Left lung (tissue), 14 donors: ENCODE results near the gene PCDHAC1. TPM values are rescaled to one million over a fixed set of nuclear protein-coding genes. Genes with fewer than 3 reads are reported as not detected.
A peak's percentile ranks its signal among the peaks of the same experiment; 100 is the strongest.
"Not testable (repeated sequence)": the region's sequence is repeated elsewhere in the genome, so short reads cannot be mapped to it uniquely, and the experiment has no call there.

Experiments
- ATAC-seq: fragments of 200-7000 bp; cut with Tn5 transposase; one replicate; pipeline ENCODE4 v1.9.1; 2020; ENCODE audit warnings: moderate library complexity
- DNase-seq, 4 donors: peaks; one replicate each; pipeline ENCODE4 v3.0.0-alpha.2; 2013 to 2020
- H3K27ac ChIP-seq, 2 donors: fragments of 200-600 bp; sonication (generic) in 1 of 2; one replicate each; pipeline versions ENCODE4 v1.5.0 to v1.8.0; 2020 to 2021
- H3K27me3 ChIP-seq, 2 donors: fragments of 200-600 bp; sonication (generic) in 1 of 2; one replicate each; pipeline versions ENCODE4 v1.5.0 to v1.8.0; 2020 to 2021
- H3K36me3 ChIP-seq, 2 donors: fragments of 200-600 bp; sonication (generic) in 1 of 2; one replicate each; pipeline versions ENCODE4 v1.5.0 to v1.8.0; 2020 to 2021
- H3K4me1 ChIP-seq, 2 donors: fragments of 200-600 bp; one replicate each; pipeline ENCODE4 v1.8.0; 2021
- H3K4me3 ChIP-seq, 2 donors: fragments of 200-600 bp; sonication (generic) in 1 of 2; one replicate each; pipeline versions ENCODE4 v1.5.0 to v1.8.0; 2020 to 2021; ENCODE audit warnings: mild to moderate bottlenecking in 1 of 2
- H3K9me3 ChIP-seq, 2 donors: fragments of 200-600 bp; sonication (generic) in 1 of 2; one replicate each; pipeline versions ENCODE4 v1.5.0 to v1.8.0; 2020 to 2021
- intact Hi-C, 2 donors: fragments of 100-400 bp; cut with DNase I; formaldehyde crosslinking; loops; one replicate each; pipeline versions ENCODE4 v1.11.2 to v1.14.2; 2022
- long read RNA-seq, 12 donors: library from polyadenylated mRNA in 2 of 12; unstranded in 2 of 12; transcript quantifications; one replicate each; pipeline ENCODE4 v2.0.0 and lab custom pipeline, GENCODE V29; 2019 to 2026
- polyA plus RNA-seq, 6 donors: library from polyadenylated mRNA; unstranded; fragments of 120-200 nt; gene quantifications; one replicate each; pipeline ENCODE4 v1.2.1, GENCODE V29; 2013; ENCODE audit not compliant: insufficient read length in 6 of 6
- total RNA-seq, 2 donors: library from RNA; stranded (reverse); fragmentation: NEBNext Ultra II Directional; extraction: Animal tissue kit (Norgen Biotek cat#: 25700); gene quantifications; one replicate each; pipeline ENCODE4 v1.2.1, GENCODE V29; 2021
- TF ChIP-seq, protein P1 (sequence below), 2 donors: fragments of 200-600 bp; sonication (generic) in 1 of 2; IDR thresholded peaks; one replicate each; pipeline versions ENCODE4 v1.5.0 to v1.8.0; 2021; ENCODE audit warnings: antibody characterized with exemption in 2 of 2
- donor health status: DM: no; HTN: yes; CAD: no.
- donor health status: DM: no; HTN: no; CAD: no.

PCDHAC1 gene, protein sequence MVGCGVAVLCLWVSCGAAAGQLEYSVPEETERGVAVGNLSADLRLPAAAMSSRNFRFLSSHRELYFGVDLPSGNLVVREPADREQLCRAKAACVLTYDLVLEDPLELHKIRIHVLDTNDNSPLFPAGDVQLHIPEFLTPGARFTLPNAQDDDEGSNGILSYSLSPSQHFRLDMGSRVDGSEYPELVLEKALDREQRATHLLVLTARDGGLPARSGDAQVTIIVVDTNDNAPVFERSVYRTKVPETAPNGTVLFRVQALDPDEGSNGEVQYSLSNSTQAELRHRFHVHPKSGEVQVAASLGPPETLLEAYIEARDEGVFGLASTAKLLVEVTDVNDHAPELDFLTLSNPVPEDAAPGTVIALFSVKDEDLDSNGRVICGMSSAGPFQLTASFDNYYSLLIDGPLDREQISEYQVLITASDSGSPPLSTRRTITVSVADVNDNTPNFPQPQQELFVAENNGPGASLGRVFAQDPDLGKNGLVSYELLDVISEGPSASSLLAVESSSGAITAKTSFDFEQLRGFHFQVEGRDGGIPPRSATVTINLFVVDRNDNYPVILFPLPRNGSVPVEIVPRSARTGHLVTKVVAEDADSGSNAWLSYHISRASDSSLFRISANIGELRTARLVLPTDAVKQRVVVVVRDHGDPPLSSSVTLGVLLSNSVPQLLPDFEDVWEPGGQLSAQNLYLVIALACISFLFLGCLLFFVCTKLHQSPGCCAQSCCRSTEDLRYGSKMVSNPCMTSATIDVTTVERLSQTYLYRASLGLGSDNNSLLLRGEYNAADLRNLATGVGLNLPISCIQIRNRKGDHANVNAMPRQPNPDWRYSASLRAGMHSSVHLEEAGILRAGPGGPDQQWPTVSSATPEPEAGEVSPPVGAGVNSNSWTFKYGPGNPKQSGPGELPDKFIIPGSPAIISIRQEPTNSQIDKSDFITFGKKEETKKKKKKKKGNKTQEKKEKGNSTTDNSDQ
- total RNA-seq (1 to 10 TPM; 6.7 to 8.3 TPM), polyA plus RNA-seq (under 1 TPM; 0.26 to 0.53 (median 0.32) TPM)
- long read RNA-seq, donor 1, full-length matches to known transcripts = 1 of 1 reads
- long read RNA-seq, donor 1, partial matches to known transcripts = 0 of 1 reads
- long read RNA-seq, donor 1, other reads (novel, unspliced or antisense) = 0 of 1 reads
- long read RNA-seq, donor 2 = 0 reads
- long read RNA-seq, donor 3 = 0 reads
- long read RNA-seq, donor 4, full-length matches to known transcripts = 1 of 1 reads
- long read RNA-seq, donor 4, partial matches to known transcripts = 0 of 1 reads
- long read RNA-seq, donor 4, other reads (novel, unspliced or antisense) = 0 of 1 reads
- long read RNA-seq, donor 5 = 0 reads
- long read RNA-seq, donor 6 = 0 reads
- long read RNA-seq, donor 7 = 0 reads
- long read RNA-seq, donor 8 = 0 reads
- long read RNA-seq, donor 9 = 0 reads
- long read RNA-seq, donor 10 = 0 reads
- long read RNA-seq, donor 11, full-length matches to known transcripts = 3 of 3 reads
- long read RNA-seq, donor 11, partial matches to known transcripts = 0 of 3 reads
- long read RNA-seq, donor 11, other reads (novel, unspliced or antisense) = 0 of 3 reads
- long read RNA-seq, donor 12 = 0 reads

DNA sequence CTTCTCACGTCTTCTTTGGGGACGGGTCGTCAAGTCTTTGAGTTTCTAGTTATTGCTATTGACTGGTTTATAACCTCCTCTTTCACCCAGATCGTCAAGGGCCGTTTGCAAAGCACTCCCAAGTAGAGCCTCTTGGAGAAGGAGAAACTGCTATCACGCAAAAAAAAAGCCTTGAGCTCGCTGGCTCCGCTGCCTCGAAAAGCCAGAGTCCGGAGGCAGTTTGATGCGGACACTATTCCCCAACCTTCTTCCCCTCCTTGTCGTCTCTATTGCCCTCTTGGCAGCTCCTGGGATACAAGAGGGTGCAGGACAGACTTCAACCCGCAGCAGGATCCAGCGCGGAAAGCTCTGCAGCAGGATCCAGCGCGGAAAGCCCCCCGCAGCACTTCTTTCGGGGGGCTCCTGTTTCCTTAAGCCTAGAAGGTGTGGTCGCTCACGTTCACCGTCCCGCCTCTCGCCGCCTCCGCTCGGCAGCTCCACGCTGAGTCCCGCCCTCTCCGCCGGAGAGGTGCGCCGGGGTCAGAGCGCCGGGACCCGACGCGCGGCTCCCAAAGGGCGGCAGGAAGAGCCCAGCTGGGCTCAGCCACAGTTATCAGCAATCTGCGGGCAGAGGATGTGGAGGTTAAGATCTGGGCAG is at the start of gene PCDHAC1:
Gene PCDHAC1, plus strand, starts transcription at position 494 of the 637 bp plus-strand sequence. CDS start 594 bp downstream, outside the sequence.
- no peaks in the 10 kb centered on the region for H3K36me3 ChIP-seq
- peak within 1 kb of the TSS; percentile 37 to 46 for H3K4me3 ChIP-seq
- no peak within 1 kb of the TSS for H3K27ac ChIP-seq
- H3K9me3 ChIP-seq = peaks cover 0 to 1% of the 10 kb centered on the region in 2 donors
- peak; percentile 85 for ATAC-seq
- DNase-seq = peak in 2 of 4 donors; percentile 1 to 85
- H3K4me1 ChIP-seq = peaks cover 0 to 5% of the 10 kb centered on the region in 2 donors
- intact Hi-C loops = no loop called here
- peaks cover 4 to 78% of the 10 kb centered on the region in 2 donors for H3K27me3 ChIP-seq
- TF ChIP-seq, protein P1, sequence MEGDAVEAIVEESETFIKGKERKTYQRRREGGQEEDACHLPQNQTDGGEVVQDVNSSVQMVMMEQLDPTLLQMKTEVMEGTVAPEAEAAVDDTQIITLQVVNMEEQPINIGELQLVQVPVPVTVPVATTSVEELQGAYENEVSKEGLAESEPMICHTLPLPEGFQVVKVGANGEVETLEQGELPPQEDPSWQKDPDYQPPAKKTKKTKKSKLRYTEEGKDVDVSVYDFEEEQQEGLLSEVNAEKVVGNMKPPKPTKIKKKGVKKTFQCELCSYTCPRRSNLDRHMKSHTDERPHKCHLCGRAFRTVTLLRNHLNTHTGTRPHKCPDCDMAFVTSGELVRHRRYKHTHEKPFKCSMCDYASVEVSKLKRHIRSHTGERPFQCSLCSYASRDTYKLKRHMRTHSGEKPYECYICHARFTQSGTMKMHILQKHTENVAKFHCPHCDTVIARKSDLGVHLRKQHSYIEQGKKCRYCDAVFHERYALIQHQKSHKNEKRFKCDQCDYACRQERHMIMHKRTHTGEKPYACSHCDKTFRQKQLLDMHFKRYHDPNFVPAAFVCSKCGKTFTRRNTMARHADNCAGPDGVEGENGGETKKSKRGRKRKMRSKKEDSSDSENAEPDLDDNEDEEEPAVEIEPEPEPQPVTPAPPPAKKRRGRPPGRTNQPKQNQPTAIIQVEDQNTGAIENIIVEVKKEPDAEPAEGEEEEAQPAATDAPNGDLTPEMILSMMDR (IDR thresholded peaks at IDR 0.05) = no peak

DNA sequence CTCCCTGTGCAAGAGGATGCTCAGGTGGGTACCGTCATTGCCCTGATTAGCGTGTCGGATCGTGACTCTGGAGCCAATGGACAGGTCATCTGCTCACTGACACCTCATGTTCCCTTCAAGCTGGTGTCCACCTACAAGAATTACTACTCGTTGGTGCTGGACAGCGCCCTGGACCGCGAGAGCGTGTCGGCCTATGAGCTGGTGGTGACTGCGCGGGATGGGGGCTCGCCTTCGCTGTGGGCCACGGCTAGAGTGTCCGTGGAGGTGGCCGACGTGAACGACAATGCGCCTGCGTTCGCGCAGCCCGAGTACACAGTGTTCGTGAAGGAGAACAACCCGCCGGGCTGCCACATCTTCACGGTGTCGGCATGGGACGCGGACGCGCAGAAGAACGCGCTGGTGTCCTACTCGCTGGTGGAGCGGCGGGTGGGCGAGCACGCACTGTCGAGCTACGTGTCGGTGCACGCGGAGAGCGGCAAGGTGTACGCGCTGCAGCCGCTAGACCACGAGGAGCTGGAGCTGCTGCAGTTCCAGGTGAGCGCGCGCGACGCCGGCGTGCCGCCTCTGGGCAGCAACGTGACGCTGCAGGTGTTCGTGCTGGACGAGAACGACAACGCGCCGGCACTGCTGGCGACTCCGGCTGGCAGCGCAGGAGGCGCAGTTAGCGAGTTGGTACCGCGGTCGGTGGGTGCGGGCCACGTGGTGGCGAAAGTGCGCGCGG is 49.4 kb upstream of the PCDHAC1 start:
- H3K36me3 ChIP-seq, H3K27ac ChIP-seq, H3K4me1 ChIP-seq, ATAC-seq, H3K4me3 ChIP-seq, intact Hi-C loops: not testable (repeated sequence)
- Histone ChIP-seq H3K27me3 (peaks cover 22 to 91% of the 10 kb centered on the region in 2 donors), H3K9me3 (peaks cover 0 to 33% of the 10 kb centered on the region in 2 donors)
- DNase-seq = peak in 1 of 4 donors; percentile 72

DNA sequence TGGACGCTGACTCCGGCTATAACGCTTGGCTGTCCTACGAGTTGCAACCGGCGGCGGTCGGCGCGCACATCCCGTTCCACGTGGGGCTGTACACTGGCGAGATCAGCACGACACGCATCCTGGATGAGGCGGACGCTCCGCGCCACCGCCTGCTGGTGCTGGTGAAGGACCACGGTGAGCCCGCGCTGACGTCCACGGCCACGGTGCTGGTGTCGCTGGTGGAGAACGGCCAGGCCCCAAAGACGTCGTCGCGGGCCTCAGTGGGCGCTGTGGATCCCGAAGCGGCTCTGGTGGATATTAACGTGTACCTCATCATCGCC is 48.9 kb upstream of the PCDHAC1 start:
- Histone ChIP-seq H3K9me3 (peaks cover 0 to 28% of the 10 kb centered on the region in 2 donors), H3K36me3 (no peaks in the 10 kb centered on the region), H3K4me3 (no peak overlapping the region), H3K27ac (no peak overlapping the region), H3K27me3 (peaks cover 22 to 91% of the 10 kb centered on the region in 2 donors), H3K4me1 (no peaks in the 10 kb centered on the region)
- DNase-seq = no peak
- TF ChIP-seq, protein P1 (IDR thresholded peaks at IDR 0.05) = no peak
- intact Hi-C loops = no loop called here
- ATAC-seq = no peak

DNA sequence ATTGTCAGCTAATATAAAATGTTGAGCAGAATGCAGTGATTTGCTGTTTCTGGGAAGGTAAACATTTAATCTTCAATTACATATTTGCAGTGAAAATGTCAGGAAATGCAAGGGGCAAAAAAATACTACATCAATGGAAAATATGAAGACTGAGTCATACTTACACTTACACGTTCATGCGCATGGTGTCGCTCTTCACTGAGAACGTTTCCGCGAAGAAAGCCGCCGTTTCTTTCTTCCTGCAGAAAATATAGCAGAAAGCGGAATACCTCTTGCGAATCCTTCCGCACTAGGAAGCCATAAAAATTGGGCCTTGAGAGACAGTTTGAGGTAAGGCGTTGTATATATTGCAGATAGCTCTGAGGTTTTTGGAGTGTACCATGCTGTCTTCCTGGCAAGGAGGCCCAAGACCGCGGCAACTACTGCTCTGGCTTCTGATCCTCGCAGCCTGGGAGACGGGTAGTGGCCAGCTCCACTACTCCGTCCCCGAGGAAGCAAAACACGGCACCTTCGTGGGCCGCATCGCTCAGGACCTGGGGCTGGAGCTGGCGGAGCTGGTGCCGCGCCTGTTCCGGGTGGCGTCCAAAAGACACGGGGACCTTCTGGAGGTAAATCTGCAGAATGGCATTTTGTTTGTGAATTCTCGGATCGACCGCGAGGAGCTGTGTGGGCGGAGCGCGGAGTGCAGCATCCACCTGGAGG is 44.1 kb upstream of the PCDHAC1 start, which contains the start of gene PCDHA13:
Gene PCDHA13, plus strand, starts transcription at position 236 of the 702 bp plus-strand sequence. Its CDS starts 145 bp downstream, at position 381.
- H3K9me3 ChIP-seq = peaks cover 0 to 30% of the 10 kb centered on the region in 2 donors
- H3K36me3 ChIP-seq = no peaks in the 10 kb centered on the region
- DNase-seq (peak in 2 of 4 donors; percentile 4 to 27), ATAC-seq (peak; percentile 92)
- peak within 1 kb of the TSS in 1 of 2 donors; percentile 26 for H3K4me3 ChIP-seq
- no peak within 1 kb of the TSS for H3K27ac ChIP-seq
- TF ChIP-seq, protein P1 (IDR thresholded peaks at IDR 0.05) = peak in 1 of 2 donors; percentile 16
- H3K27me3 ChIP-seq = peaks cover 3 to 68% of the 10 kb centered on the region in 2 donors
- intact Hi-C loops = loop anchor here in 1 of 2 donors (10.0 kb wide), 1 partner anchor 163 kb away; no protein-coding TSS in a partner anchor
- no peaks in the 10 kb centered on the region for H3K4me1 ChIP-seq
